Measurements from ENCODE around the gene NBEAL2. TPM values are rescaled to one million over a fixed set of nuclear protein-coding genes. Genes with fewer than 3 reads are reported as not detected.
"Not testable (repeated sequence)": the region's sequence is repeated elsewhere in the genome, so short reads cannot be mapped to it uniquely, and the experiment has no call there.

The NBEAL2 gene
- total RNA-seq, 4 donors from 2014 or later, result 17.4 to 113 (median 33.6) TPM

- TF ChIP-seq CTCF (IDR thresholded peaks at IDR 0.05), result no peak
- DNase-seq (ENCODE audit: low spot score), result no peak
- ATAC-seq (ENCODE audit: low FRiP score), result no peak
Observed at GRCh38 chr3:47022641-47023071, 43.2 kb downstream of the NBEAL2 start.

GRCh38 chr3:47024932-47025331, 45.5 kb downstream of the NBEAL2 start:
- no peak for TF ChIP-seq CTCF (IDR thresholded peaks at IDR 0.05)
- ATAC-seq (ENCODE audit: low FRiP score) (peak; percentile 55), DNase-seq (ENCODE audit: low spot score) (no peak)

GRCh38 chr3:47026432-47026831, 47.0 kb downstream of the NBEAL2 start:
- not testable (repeated sequence) for ATAC-seq (ENCODE audit: low FRiP score)

GRCh38 chr3:47028146-47028545, 48.7 kb downstream of the NBEAL2 start:
- TF ChIP-seq CTCF (IDR thresholded peaks at IDR 0.05), result no peak
- DNase-seq (ENCODE audit: low spot score) (no peak), ATAC-seq (ENCODE audit: low FRiP score) (no peak)

More at GRCh38 chr3:47026432-47026831, 47.0 kb downstream of the NBEAL2 start:
- DNase-seq (ENCODE audit: low spot score), result not testable (repeated sequence)

- ATAC-seq (ENCODE audit: low FRiP score) (no peak), DNase-seq (ENCODE audit: low spot score) (no peak)
- no peak for TF ChIP-seq CTCF (IDR thresholded peaks at IDR 0.05)
Observed at GRCh38 chr3:47028667-47029066, 49.2 kb downstream of the NBEAL2 start.

GRCh38 chr3:47031041-47031440, 51.6 kb downstream of the NBEAL2 start:
- ATAC-seq (ENCODE audit: low FRiP score); DNase-seq (ENCODE audit: low spot score): not testable (repeated sequence)

GRCh38 chr3:47034868-47035489, 55.5 kb downstream of the NBEAL2 start:
- ATAC-seq (ENCODE audit: low FRiP score) (no peak), DNase-seq (ENCODE audit: low spot score) (no peak)
- TF ChIP-seq CTCF (IDR thresholded peaks at IDR 0.05), result no peak

- DNase-seq (ENCODE audit: low spot score), result no peak
- no peak for ATAC-seq (ENCODE audit: low FRiP score)
- no peak for TF ChIP-seq CTCF (IDR thresholded peaks at IDR 0.05)
Observed at GRCh38 chr3:47035645-47036044, 56.2 kb downstream of the NBEAL2 start.

All from omental fat pad (tissue), 4 donors.